Dermis microvascular lymphatic vessel endothelial cell (primary cell): ENCODE data around the gene GHRH. TPM values are rescaled to one million over a fixed set of nuclear protein-coding genes. Genes with fewer than 3 reads are reported as not detected.

Experiments
- DNase-seq, 2 donors: peaks; one replicate each; pipeline versions ENCODE4 v3.0.0 to v3.0.0-alpha.2; 2010; ENCODE audit warnings: low read depth in 2 of 2
- total RNA-seq: library from RNA; depleted of rRNA; stranded (reverse); fragments of >200 nt; gene quantifications from 2 replicates; pipeline ENCODE4 v1.2.1, GENCODE V29; 2014

Gene GHRH
- total RNA-seq, 1 donor from 2014 or later, result not detected

GRCh38 chr20:37263686-37264085 is 2.1 kb upstream of the GHRH start:
- no peak for DNase-seq

- no peak for DNase-seq
Observed at GRCh38 chr20:37262505-37262904, 891 bp upstream of the GHRH start.

- no peak for DNase-seq
Observed at GRCh38 chr20:37260923-37261322, 691 bp downstream of the GHRH start.

- DNase-seq, result no peak
Observed at GRCh38 chr20:37259865-37260264, 1.7 kb downstream of the GHRH start.

- no peak for DNase-seq
Observed at GRCh38 chr20:37259031-37259430, 2.6 kb downstream of the GHRH start.

GRCh38 chr20:37257988-37258387 is 3.6 kb downstream of the GHRH start:
- DNase-seq, result no peak

- no peak for DNase-seq
Observed at GRCh38 chr20:37257530-37257929, 4.1 kb downstream of the GHRH start.

- DNase-seq, result no peak
Observed at GRCh38 chr20:37256286-37256685, 5.3 kb downstream of the GHRH start.

- DNase-seq, result no peak
Observed at GRCh38 chr20:37254114-37254878, 7.3 kb downstream of the GHRH start.

- no peak for DNase-seq
Observed at GRCh38 chr20:37253087-37253486, 8.5 kb downstream of the GHRH start.

- no peak for DNase-seq
Observed at GRCh38 chr20:37251825-37252477, 9.7 kb downstream of the GHRH start.

- no peak for DNase-seq
Observed at GRCh38 chr20:37249304-37249703, 12.3 kb downstream of the GHRH start.

GRCh38 chr20:37247547-37247946 is 14.1 kb downstream of the GHRH start:
- DNase-seq, result no peak

GRCh38 chr20:37246736-37247135 is 14.9 kb downstream of the GHRH start:
- DNase-seq, result no peak

GRCh38 chr20:37245216-37246150 is 16.1 kb downstream of the GHRH start:
- no peak for DNase-seq

GRCh38 chr20:37244572-37244957 is 17.0 kb downstream of the GHRH start:
- DNase-seq, result no peak

- DNase-seq, result peak; percentile 20 to 52
Observed at GRCh38 chr20:37243937-37244571, 17.6 kb downstream of the GHRH start.

GRCh38 chr20:37243076-37243936 is 18.3 kb downstream of the GHRH start:
- DNase-seq, result no peak

- peak in 1 of 2 donors; percentile 12 for DNase-seq
Observed at GRCh38 chr20:37242503-37242902, 19.1 kb downstream of the GHRH start.

GRCh38 chr20:37240337-37241067 is 21.1 kb downstream of the GHRH start:
- no peak for DNase-seq
